Cardiac fibroblast (primary cell): Measurements from ENCODE around the gene ITGBL1.

ENCODE experiments used
- DNase-seq, 2 donors: peaks; one replicate each; pipeline versions ENCODE4 v3.0.0 to v3.0.0-alpha.2; 2010; ENCODE audit warnings: low read depth in 2 of 2
- H3K4me3 ChIP-seq, 2 donors: replicated peaks in 1 of 2; 1 replicate in 1 of 2; 2 replicates in 1 of 2; pipeline ENCODE4 v1.5.1; 2011; ENCODE audit warnings: low read depth in 2 of 2, low read length in 2 of 2, mild to moderate bottlenecking in 2 of 2, moderate library complexity in 1 of 2
- TF ChIP-seq, protein P1 (sequence below): IDR thresholded peaks from one replicate; pipeline ENCODE4 v1.5.1; 2011; ENCODE audit warnings: low read depth, mild to moderate bottlenecking, low read length, inconsistent platforms

Gene ITGBL1

DNA sequence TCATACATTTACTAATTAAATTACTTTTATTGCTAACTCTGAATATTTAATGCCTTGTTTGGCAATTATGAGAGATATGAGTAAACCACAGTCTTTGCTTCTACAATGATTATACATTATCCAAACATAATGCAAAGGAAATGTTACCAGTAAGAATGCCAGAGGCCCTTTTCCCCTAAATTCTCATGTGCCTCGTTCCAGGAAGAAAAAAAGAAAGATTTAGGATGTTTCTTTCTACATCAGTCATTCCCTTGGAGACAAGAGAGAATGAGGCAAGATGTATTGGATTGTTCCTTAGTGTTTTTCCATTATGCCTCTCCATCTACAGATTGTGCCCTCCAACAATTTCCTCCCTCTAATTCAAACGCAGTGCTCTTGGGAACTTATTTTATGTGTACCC is 50.1 kb downstream of the ITGBL1 start:
- TF ChIP-seq, protein P1, sequence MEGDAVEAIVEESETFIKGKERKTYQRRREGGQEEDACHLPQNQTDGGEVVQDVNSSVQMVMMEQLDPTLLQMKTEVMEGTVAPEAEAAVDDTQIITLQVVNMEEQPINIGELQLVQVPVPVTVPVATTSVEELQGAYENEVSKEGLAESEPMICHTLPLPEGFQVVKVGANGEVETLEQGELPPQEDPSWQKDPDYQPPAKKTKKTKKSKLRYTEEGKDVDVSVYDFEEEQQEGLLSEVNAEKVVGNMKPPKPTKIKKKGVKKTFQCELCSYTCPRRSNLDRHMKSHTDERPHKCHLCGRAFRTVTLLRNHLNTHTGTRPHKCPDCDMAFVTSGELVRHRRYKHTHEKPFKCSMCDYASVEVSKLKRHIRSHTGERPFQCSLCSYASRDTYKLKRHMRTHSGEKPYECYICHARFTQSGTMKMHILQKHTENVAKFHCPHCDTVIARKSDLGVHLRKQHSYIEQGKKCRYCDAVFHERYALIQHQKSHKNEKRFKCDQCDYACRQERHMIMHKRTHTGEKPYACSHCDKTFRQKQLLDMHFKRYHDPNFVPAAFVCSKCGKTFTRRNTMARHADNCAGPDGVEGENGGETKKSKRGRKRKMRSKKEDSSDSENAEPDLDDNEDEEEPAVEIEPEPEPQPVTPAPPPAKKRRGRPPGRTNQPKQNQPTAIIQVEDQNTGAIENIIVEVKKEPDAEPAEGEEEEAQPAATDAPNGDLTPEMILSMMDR, result no peak
- H3K4me3 ChIP-seq, result no peak overlapping the region
- no peak for DNase-seq

DNA sequence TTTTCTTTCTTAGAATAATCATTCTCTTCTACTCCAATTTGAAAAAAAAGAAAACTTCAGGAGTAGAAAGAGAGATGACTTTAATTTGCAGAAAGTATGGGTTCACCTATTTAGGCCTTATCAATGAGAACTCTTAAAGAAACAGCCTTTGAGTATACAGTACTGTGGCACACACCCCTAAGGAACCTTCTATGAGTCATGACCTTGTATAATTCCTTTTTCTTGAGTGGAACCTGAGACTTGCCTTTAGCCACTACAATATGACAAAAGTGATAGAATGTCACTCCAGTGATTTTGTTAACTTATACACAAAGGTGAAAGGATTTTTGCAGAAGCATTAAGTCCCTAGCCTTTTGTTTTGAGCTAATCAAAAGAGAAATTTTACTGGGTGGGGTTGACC is 58.7 kb downstream of the ITGBL1 start:
- TF ChIP-seq, protein P1, result no peak
- H3K4me3 ChIP-seq, result no peak overlapping the region
- no peak for DNase-seq

DNA sequence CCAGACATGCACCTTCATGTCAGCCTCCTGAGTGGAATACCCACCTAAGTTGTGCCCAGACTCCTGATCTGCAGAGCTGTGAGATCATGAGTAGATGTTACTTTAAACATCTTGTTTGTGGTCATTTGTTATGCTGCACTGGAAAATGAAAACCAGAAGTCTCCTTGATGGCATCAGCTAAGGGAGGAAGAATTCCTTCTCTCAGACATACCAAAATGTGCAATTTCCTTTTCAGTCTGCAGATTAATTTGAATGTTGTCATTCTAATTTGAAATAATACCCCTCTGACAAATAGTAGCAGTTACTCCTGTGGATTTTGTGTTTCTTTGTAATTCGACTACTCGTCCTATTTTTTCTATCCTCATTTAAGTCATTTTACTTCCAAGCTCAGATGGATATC is 59.3 kb downstream of the ITGBL1 start:
- H3K4me3 ChIP-seq, result no peak overlapping the region
- TF ChIP-seq, protein P1, result no peak
- no peak for DNase-seq

DNA sequence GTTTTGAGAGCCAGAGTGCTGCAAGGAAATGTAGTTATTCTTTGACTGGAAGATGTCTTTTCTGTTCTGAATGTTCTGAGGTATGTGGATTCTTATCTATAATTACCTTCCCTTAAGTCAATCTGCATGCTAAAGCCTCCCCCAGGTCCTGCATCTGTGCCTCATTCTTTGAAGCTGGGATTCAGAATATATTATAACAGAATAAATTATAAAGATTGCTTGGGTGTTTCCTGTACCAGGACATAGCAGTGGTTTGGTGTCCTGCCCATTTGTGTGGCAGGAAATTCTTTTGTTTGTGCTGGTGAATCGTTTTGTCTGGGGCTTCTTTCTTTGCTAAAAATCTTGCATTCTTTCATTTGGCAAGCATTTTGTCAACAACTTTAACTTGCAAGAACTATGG is 60.2 kb downstream of the ITGBL1 start:
- no peak overlapping the region for H3K4me3 ChIP-seq
- DNase-seq, result peak; percentile 38 to 61
- TF ChIP-seq, protein P1, result no peak

DNA sequence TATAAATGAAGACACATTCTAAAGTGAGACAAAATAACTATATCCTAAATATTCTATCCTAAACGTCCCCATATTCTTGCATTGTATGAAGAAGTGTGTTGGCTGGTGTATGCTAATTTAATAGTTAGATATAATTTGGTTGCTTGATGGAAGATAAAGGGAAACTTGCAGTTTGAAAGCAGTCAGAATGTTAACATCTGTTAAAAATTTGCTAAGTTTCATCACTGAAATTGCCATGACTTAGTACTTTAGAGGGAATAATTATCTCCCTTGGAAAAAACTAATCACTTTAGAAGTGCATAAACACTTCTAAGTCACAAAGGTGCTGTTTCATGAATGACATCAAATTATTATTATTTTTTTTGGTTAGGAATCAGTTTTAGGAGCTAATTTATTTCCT is 61.6 kb downstream of the ITGBL1 start:
- no peak overlapping the region for H3K4me3 ChIP-seq
- DNase-seq, result no peak
- TF ChIP-seq, protein P1, result no peak

DNA sequence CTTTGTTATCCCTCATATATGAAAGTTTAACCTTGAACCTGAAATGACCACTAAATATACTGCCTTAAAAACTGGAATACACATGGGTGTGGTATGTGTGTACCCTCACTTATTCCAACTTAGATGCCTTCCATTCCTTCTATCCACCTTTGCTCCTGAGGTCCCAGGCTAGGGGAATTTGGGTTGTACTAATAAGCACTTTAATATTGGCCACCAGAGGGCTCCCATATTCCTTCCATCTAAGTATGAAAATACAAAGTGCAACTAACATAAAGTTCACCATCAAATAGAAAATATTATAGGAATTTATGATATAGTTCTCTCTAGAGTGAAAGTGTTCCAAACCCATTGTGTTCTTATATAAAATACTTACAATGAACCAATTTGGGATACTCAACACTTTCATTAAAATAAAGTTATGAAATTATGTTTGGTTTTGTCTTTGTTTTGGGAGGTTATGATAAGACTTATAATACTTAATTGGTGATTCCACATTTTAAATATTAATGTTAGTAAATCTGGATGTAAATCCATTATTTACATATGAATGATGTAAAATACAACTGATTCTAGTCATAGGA is 62.3 kb downstream of the ITGBL1 start:
- no peak overlapping the region for H3K4me3 ChIP-seq
- peak; percentile 70 to 89 for DNase-seq
- TF ChIP-seq, protein P1, result peak; percentile 65

DNA sequence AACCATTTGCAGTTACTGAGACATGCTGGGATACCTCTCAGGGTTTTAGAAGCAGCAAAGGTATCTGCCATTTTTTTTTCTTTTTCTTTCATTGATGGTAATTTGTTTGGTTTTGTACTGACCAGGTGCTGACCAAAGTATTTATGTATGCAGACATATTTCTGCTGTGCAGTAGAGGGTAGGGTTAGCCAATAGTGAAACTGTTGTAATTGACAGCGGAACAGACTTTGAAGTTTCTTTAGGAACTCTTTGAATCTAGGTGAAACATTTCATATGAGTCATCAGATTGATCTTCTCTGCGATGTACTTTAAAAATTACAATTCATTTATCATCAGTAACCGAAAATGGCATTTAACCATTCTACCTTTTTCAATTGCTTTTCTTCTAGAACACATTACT is 63.0 kb downstream of the ITGBL1 start:
- TF ChIP-seq, protein P1, result no peak
- H3K4me3 ChIP-seq, result no peak overlapping the region
- DNase-seq, result no peak
